Caco-2 (cell line): ENCODE results near the gene MGA. TPM values are rescaled to one million over a fixed set of nuclear protein-coding genes. Genes with fewer than 3 reads are reported as not detected.
A peak's percentile ranks its signal among the peaks of the same experiment; 100 is the strongest.

Experiments used
- BruUV-seq: library from RNA; stranded (reverse); fragments of 400-500 nt; replicated peaks from 2 replicates; lab custom pipeline; 2021; lab: Mats Ljungman, UMichigan
- CTCF ChIA-PET: fragments of 300-600 bp; sonication (Branson Sonifier 250); formaldehyde crosslinking; loops from one replicate; lab custom pipeline; 2022; ENCODE audit warnings: antibody characterized with exemption; lab: Charles Lee
- POLR2A ChIA-PET: fragments of 300-600 bp; sonication (Branson Sonifier 250); formaldehyde crosslinking; loops from one replicate; lab custom pipeline; 2022; ENCODE audit warnings: antibody characterized with exemption; lab: Charles Lee
- DNase-seq, 2 experiments: peaks; one replicate each; pipeline versions ENCODE4 v3.0.0 to v3.0.0-alpha.2; 2020 to 2022
- H3K27me3 ChIP-seq: replicated peaks from 2 replicates; pipeline ENCODE4 v1.6.0; 2011; ENCODE audit warnings: low read length; ENCODE audit not compliant: control insufficient read depth, insufficient read depth
- H3K36me3 ChIP-seq: 2 replicates; pipeline ENCODE4 v1.5.1; 2011; ENCODE audit warnings: low read length; ENCODE audit not compliant: control insufficient read depth, insufficient read depth
- H3K4me1 ChIP-seq: fragments of 250-450 bp; sonication (Bioruptor Pico); 2 replicates; pipeline ENCODE4 v1.5.1; 2020; ENCODE audit warnings: mild to moderate bottlenecking
- H3K4me3 ChIP-seq: 2 replicates; pipeline ENCODE4 v1.5.1; 2011; ENCODE audit warnings: low read depth, mild to moderate bottlenecking, control low read depth, low read length
- H3K9me3 ChIP-seq: fragments of 250-450 bp; sonication (Bioruptor Pico); 2 replicates; pipeline ENCODE4 v1.5.1; 2020; ENCODE audit warnings: mild to moderate bottlenecking, moderate library complexity
- H3K27ac Mint-ChIP-seq: one replicate; pipeline ENCODE4 v1.8.0; 2022; ENCODE audit warnings: mixed read lengths; ENCODE audit not compliant: unreplicated experiment
- H3K27me3 Mint-ChIP-seq: one replicate; pipeline ENCODE4 v1.8.0; 2022; ENCODE audit warnings: mixed read lengths; ENCODE audit not compliant: insufficient read depth, unreplicated experiment
- H3K36me3 Mint-ChIP-seq: one replicate; pipeline ENCODE4 v1.8.0; 2022; ENCODE audit warnings: mild to moderate bottlenecking, mixed read lengths; ENCODE audit not compliant: insufficient read depth, unreplicated experiment
- H3K4me1 Mint-ChIP-seq: one replicate; pipeline ENCODE4 v1.8.0; 2022; ENCODE audit warnings: low read depth, mixed read lengths; ENCODE audit not compliant: unreplicated experiment
- H3K4me3 Mint-ChIP-seq: one replicate; pipeline ENCODE4 v1.8.0; 2022; ENCODE audit warnings: mild to moderate bottlenecking, moderate library complexity, mixed read lengths; ENCODE audit not compliant: unreplicated experiment
- H3K9me3 Mint-ChIP-seq: one replicate; pipeline ENCODE4 v1.8.0; 2022; ENCODE audit warnings: mixed read lengths; ENCODE audit not compliant: unreplicated experiment
- intact Hi-C: fragments of 100-400 bp; cut with micrococcal nuclease; formaldehyde crosslinking; loops from one replicate; pipeline ENCODE4 v1.10.0; 2022; ENCODE audit not compliant: unreplicated experiment
- total RNA-seq: library from RNA; stranded (reverse); gene quantifications from 2 replicates; pipeline ENCODE4 v1.2.3, GENCODE V29; 2022
- TF ChIP-seq, protein P1 (sequence below), 2 experiments: fragments of 200-600 bp in 1 of 2; IDR thresholded peaks; 1 replicate in 1 of 2; 2 replicates in 1 of 2; pipeline versions ENCODE4 v1.5.1 to v1.8.0; 2011 to 2022; ENCODE audit warnings: antibody characterized with exemption in 1 of 2, control low read depth in 1 of 2, inconsistent platforms in 1 of 2, low read depth in 1 of 2, low read length in 1 of 2, mild to moderate bottlenecking in 1 of 2, moderate library complexity in 1 of 2; ENCODE audit not compliant: insufficient read depth in 1 of 2, severe bottlenecking in 1 of 2, unreplicated experiment in 1 of 2

Gene MGA
- total RNA-seq, 1 experiment from 2014 or later: 59.6 TPM

DNA sequence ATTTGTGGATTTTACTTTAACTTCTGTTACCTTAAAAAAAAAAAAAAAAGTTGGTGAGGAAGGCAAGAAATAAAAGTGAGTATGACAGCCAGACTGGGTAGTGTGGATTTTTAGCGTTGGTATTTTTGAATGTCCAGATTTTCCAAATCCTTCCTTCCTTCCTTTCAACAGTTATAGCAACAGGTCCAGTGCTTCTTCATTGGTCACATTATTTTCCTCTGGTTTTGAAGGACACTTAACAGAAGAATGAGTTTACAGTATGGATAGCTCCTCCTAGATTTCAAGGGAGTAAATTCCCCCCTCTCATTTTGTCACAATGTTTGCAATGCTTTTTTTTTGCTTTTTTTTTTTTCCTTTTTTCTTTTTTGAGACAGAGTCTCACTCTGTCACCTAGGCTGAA, 120.5 kb downstream of the MGA start:
- DNase-seq: no peak
- Histone ChIP-seq H3K27me3 (no peaks in the 10 kb centered on the region), H3K9me3 (no peaks in the 10 kb centered on the region), H3K4me1 (peaks cover 34% of the 10 kb centered on the region), H3K4me3 (no peak overlapping the region), H3K36me3 (no peaks in the 10 kb centered on the region)
- Mint-ChIP-seq H3K4me3 (no peak overlapping the region), H3K9me3 (no peaks in the 10 kb centered on the region), H3K4me1 (peaks cover 21% of the 10 kb centered on the region), H3K27me3 (no peaks in the 10 kb centered on the region), H3K36me3 (peaks cover 28% of the 10 kb centered on the region), H3K27ac (no peak overlapping the region)
- no TSS peak for BruUV-seq
- ChIA-PET CTCF (interaction anchor here (0.9 kb wide), 1 partner anchor 9 kb away, joined by 3 read pairs; no protein-coding TSS in a partner anchor), POLR2A (no interaction called here)
- TF ChIP-seq, protein P1, sequence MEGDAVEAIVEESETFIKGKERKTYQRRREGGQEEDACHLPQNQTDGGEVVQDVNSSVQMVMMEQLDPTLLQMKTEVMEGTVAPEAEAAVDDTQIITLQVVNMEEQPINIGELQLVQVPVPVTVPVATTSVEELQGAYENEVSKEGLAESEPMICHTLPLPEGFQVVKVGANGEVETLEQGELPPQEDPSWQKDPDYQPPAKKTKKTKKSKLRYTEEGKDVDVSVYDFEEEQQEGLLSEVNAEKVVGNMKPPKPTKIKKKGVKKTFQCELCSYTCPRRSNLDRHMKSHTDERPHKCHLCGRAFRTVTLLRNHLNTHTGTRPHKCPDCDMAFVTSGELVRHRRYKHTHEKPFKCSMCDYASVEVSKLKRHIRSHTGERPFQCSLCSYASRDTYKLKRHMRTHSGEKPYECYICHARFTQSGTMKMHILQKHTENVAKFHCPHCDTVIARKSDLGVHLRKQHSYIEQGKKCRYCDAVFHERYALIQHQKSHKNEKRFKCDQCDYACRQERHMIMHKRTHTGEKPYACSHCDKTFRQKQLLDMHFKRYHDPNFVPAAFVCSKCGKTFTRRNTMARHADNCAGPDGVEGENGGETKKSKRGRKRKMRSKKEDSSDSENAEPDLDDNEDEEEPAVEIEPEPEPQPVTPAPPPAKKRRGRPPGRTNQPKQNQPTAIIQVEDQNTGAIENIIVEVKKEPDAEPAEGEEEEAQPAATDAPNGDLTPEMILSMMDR (IDR thresholded peaks at IDR 0.05; ENCODE audit: insufficient read depth in 1 of 2, low read depth in 1 of 2, low read length in 1 of 2, severe bottlenecking in 1 of 2, unreplicated experiment in 1 of 2): no peak
- intact Hi-C loops: no loop called here

DNA sequence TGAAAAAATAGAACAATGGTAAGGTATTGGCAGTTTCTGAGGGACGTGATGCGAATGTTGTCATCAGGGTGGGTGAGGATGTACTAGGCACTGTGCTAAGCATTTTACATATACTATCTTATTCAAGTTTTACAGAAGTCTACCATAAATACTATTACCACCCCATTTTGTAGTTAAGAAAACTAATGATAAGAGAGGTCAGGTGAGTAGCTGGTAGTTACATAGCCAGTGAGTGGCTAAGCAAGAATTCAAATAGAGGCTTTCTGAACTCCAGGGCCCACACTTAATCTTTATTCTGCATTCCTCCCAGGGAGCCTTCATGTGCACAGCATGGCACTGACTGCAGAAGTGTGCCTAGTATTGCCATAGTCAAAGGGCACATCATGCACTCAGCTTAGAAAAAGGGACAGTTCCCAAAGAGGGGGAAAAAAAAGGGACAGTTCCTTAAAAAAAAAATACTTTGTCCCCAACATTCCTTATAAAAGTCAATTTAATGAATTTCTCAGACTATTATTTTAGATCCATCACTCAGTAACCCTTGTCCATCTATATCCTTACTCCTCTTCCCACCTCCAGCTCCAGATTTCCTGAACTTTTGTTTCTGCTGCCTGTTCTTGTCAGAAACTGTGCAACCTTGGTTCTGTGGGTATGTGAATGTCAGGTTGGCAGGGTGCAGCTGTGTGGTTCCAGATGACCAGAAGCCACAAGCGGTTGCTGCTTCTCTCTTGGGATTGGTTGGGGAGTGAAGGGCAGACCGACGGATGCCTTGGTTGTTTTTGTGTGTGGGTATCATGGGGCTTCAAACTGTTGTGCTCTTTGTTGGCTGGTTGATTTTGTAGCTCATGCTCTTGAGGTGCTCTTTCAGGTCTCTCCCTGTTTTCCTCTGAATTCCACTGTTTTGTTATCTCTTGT, 122.4 kb downstream of the MGA start:
- TF ChIP-seq, protein P1 (IDR thresholded peaks at IDR 0.05; ENCODE audit: insufficient read depth in 1 of 2, low read depth in 1 of 2, low read length in 1 of 2, severe bottlenecking in 1 of 2, unreplicated experiment in 1 of 2): no peak
- no peak for DNase-seq
- Histone ChIP-seq H3K4me3 (no peak overlapping the region), H3K9me3 (no peaks in the 10 kb centered on the region), H3K4me1 (peaks cover 29% of the 10 kb centered on the region), H3K27me3 (no peaks in the 10 kb centered on the region), H3K36me3 (no peaks in the 10 kb centered on the region)
- CTCF ChIA-PET: interaction anchor here (1.9 kb wide), 1 partner anchor 9 kb away, joined by 9 read pairs; the partner anchor contains the start of gene MAPKBP1
- POLR2A ChIA-PET: interaction anchor here (0.5 kb wide), 1 partner anchor 69 kb away, joined by 3 read pairs; no protein-coding TSS in a partner anchor
- Mint-ChIP-seq H3K27ac (peak overlapping the region; percentile 50), H3K4me3 (no peak overlapping the region), H3K36me3 (peaks cover 22% of the 10 kb centered on the region), H3K27me3 (no peaks in the 10 kb centered on the region), H3K9me3 (no peaks in the 10 kb centered on the region), H3K4me1 (peaks cover 21% of the 10 kb centered on the region)
- BruUV-seq: no TSS peak
- intact Hi-C loops: no loop called here

DNA sequence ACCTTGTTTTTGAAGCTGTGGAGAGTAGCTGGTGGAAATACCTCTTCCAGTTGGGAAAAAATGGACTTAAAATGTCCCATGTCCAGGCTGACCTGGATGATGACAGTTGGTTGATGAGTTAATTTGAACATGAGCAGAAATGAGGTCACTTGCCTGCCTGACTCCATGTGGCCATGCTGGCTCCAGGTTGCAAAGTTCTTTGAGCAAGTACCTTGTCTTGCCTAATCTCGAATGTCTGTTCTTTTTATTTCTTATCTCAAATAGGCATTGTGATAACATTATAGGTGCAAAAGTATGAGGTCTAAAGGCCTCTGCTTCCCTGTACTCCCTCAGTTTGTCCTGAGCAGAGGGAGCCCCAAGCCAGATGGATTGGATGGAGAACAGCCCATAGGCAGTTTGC, 123.1 kb downstream of the MGA start:
- Histone ChIP-seq H3K4me3 (no peak overlapping the region), H3K36me3 (no peaks in the 10 kb centered on the region), H3K4me1 (peaks cover 33% of the 10 kb centered on the region), H3K9me3 (no peaks in the 10 kb centered on the region), H3K27me3 (no peaks in the 10 kb centered on the region)
- peak overlapping the region; percentile 50 for H3K27ac Mint-ChIP-seq
- H3K4me3 Mint-ChIP-seq: no peak overlapping the region
- H3K9me3 Mint-ChIP-seq: no peaks in the 10 kb centered on the region
- CTCF ChIA-PET: interaction anchor here (0.6 to 1.9 kb wide), 2 partner anchors 9 to 165 kb away, joined by 5 to 9 read pairs; partner anchors contain the start of gene MAPKBP1
- POLR2A ChIA-PET: interaction anchor here (0.5 kb wide), 1 partner anchor 68 kb away, joined by 3 read pairs; no protein-coding TSS in a partner anchor
- intact Hi-C loops: no loop called here
- no peak for DNase-seq
- TF ChIP-seq, protein P1 (IDR thresholded peaks at IDR 0.05; ENCODE audit: insufficient read depth in 1 of 2, low read depth in 1 of 2, low read length in 1 of 2, severe bottlenecking in 1 of 2, unreplicated experiment in 1 of 2): no peak
- peaks cover 22% of the 10 kb centered on the region for H3K36me3 Mint-ChIP-seq
- H3K4me1 Mint-ChIP-seq: peaks cover 24% of the 10 kb centered on the region
- H3K27me3 Mint-ChIP-seq: no peaks in the 10 kb centered on the region
- BruUV-seq: no TSS peak
